Measurements from ENCODE around the gene TMEM63A. TPM values are rescaled to one million over a fixed set of nuclear protein-coding genes. Genes with fewer than 3 reads are reported as not detected.
A peak's percentile ranks its signal among the peaks of the same experiment; 100 is the strongest.
"Not testable (repeated sequence)": the region's sequence is repeated elsewhere in the genome, so short reads cannot be mapped to it uniquely, and the experiment has no call there.

The TMEM63A gene
- total and polyA plus RNA-seq, 8 donors, result 5.3 to 208 (median 84.5) TPM

GRCh38 chr1:225810579-225811538 is 71.3 kb downstream of the TMEM63A start:
- H3K27me3 ChIP-seq; H3K36me3 ChIP-seq; H3K9me3 ChIP-seq; intact Hi-C loops (cut with DNase I; ENCODE audit: low total_unique reads): not testable (repeated sequence)
- Histone ChIP-seq H3K4me1 (peaks cover 48 to 59% (median 58%) of the 10 kb centered on the region in 4 donors), H3K4me3 (peak overlapping the region; percentile 69 to 82 (median 76)), H3K27ac (peak overlapping the region; percentile 84 to 96 (median 92))
- peak; percentile 80 to 84 for DNase-seq
- 9 to 22% (median 11%) methylated on average over 26 to 29 of the region's 29 CpGs for WGBS, 5 donors
- TF ChIP-seq CTCF (IDR thresholded peaks at IDR 0.05) (peak in 1 of 7 experiments; percentile 4), POLR2AphosphoS5 (IDR thresholded peaks at IDR 0.05) (peak in 2 of 3 donors; percentile 20 to 52)

GRCh38 chr1:225809842-225810578 is 72.2 kb downstream of the TMEM63A start, which contains the start of gene EPHX1:
TSS of gene EPHX1 (plus strand) at chr1:225810124. CDS start at chr1:225828730, 18,606 bp downstream.
- H3K36me3 ChIP-seq, result no peaks in the 10 kb centered on the region
- WGBS, 5 donors, result 0 to 1% (median 0%) methylated on average over 19 to 80 of the region's 80 CpGs
- peak within 1 kb of the TSS; percentile 69 to 82 (median 76) for H3K4me3 ChIP-seq
- no peak for TF ChIP-seq EP300 (IDR thresholded peaks at IDR 0.05)
- peak in 1 of 4 donors; percentile 26 for TF ChIP-seq POLR2A (IDR thresholded peaks at IDR 0.05)
- TF ChIP-seq POLR2AphosphoS5 (IDR thresholded peaks at IDR 0.05), result peak in 2 of 3 donors; percentile 80 to 87
- peak in 5 of 7 experiments; percentile 4 to 41 (median 18) for TF ChIP-seq CTCF (IDR thresholded peaks at IDR 0.05)
- peaks cover 40 to 52% (median 50%) of the 10 kb centered on the region in 4 donors for H3K4me1 ChIP-seq
- peak; percentile 94 to 95 for DNase-seq
- no peaks in the 10 kb centered on the region for H3K27me3 ChIP-seq
- H3K9me3 ChIP-seq, result no peaks in the 10 kb centered on the region
- intact Hi-C loops (cut with DNase I; ENCODE audit: low total_unique reads), result no loop called here
- H3K27ac ChIP-seq, result peak within 1 kb of the TSS; percentile 84 to 96 (median 92)

GRCh38 chr1:225808136-225808535 is 74.0 kb downstream of the TMEM63A start:
- intact Hi-C loops (cut with DNase I; ENCODE audit: low total_unique reads), result no loop called here

GRCh38 chr1:225806736-225807135 is 75.4 kb downstream of the TMEM63A start:
- DNase-seq; H3K27me3 ChIP-seq; H3K9me3 ChIP-seq; H3K27ac ChIP-seq; H3K4me3 ChIP-seq; H3K36me3 ChIP-seq; intact Hi-C loops (cut with DNase I; ENCODE audit: low total_unique reads): not testable (repeated sequence)
- peaks cover 8 to 20% (median 19%) of the 10 kb centered on the region in 4 donors for H3K4me1 ChIP-seq
- 87 to 99% (median 94%) methylated on average over 3 of the region's 3 CpGs for WGBS, 5 donors

More at GRCh38 chr1:225808136-225808535, 74.0 kb downstream of the TMEM63A start:
- H3K9me3 ChIP-seq, result no peaks in the 10 kb centered on the region
- H3K27ac ChIP-seq, result no peak overlapping the region
- no peaks in the 10 kb centered on the region for H3K36me3 ChIP-seq
- H3K4me1 ChIP-seq, result peaks cover 22 to 34% (median 33%) of the 10 kb centered on the region in 4 donors
- H3K27me3 ChIP-seq, result no peaks in the 10 kb centered on the region
- WGBS, 5 donors, result 71 to 98% (median 86%) methylated on average over 5 of the region's 5 CpGs
- DNase-seq, result no peak
- H3K4me3 ChIP-seq, result no peak overlapping the region
- no peak for TF ChIP-seq CTCF (IDR thresholded peaks at IDR 0.05)
- no peak for TF ChIP-seq POLR2A (IDR thresholded peaks at IDR 0.05)
- no peak for TF ChIP-seq POLR2AphosphoS5 (IDR thresholded peaks at IDR 0.05)
- no peak for TF ChIP-seq EP300 (IDR thresholded peaks at IDR 0.05)
